Measurements from ENCODE around the gene NCAM2.
A peak's percentile ranks its signal among the peaks of the same experiment; 100 is the strongest.

Gene NCAM2

DNA sequence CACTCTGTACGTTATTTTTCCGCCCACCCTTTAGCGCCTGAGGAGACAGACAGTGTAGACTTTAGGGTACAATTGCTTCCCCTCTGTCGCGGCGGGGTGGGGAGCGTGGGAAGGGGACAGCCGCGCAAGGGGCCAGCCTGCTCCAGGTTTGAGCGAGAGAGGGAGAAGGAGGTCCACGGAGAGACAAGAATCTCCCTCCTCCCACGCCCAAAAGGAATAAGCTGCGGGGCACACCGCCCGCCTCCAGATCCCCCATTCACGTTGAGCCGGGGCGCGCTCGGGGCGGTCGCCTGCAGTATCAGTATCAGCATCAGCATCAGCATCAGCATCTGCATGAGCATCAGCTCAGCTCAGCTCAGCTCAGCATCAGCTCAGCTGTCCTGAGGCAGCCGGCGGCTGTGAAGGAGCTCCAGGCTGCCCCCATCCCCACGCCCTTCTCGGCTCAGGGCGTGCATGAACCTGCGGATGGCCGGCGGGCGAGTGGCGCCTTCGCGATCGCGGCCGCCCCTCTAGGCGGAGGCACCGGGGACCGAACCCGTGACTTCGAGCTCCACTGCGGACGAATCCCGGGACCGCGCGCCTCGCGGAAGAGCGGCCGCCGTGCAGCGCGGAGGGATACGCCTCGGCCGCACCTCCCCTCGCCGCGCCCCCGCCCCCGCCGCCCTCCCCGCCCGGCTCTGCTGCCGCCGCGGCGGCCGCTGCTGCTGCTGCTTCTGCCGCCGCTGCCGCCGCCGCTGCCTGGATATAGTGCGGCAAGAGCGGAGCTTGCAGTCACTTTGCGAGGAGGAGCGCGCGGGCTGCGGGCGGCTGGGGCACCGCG, at the start of gene NCAM2:
Gene NCAM2, plus strand, starts transcription at position 774 of the 820 bp plus-strand sequence.
- peak; percentile 88 for DNase-seq

DNA sequence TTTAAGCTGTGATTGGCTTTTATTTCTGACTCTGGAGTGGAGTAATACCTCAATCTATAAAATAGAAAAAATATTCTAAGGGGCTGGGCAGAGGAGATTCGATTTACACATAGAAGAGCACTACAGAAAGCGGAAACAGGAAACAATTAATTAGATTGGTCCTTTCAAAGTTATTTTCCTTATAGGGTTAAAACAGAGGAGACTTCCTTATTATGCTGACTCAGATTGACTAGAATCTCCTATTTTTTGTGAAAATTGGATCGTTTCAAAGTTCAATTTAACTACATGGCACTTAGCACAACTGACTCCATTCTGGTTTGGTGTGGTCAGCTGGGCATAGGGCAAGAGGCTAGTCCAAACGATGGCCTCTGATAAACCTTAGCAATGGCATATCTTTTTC, 48.3 kb upstream of the NCAM2 start:
- no peak for DNase-seq

DNA sequence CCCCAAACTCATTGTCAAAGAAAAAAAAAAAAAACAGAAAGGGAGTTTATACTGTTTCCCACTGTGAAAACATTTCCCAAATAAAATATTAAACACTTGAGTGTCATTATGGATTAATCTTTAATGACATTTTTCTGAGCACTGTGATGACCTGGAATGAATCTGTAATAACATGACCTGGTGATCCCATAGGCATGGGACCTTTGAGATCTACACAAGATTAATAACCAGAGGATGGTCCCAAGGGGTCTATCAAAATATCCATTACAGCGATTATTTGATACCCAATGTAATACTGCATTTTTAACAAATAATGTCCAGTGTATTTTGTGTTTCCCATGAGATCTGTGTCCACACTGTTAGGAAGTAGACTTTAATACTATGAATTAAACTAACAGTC, 32.4 kb upstream of the NCAM2 start:
- no peak for DNase-seq

DNA sequence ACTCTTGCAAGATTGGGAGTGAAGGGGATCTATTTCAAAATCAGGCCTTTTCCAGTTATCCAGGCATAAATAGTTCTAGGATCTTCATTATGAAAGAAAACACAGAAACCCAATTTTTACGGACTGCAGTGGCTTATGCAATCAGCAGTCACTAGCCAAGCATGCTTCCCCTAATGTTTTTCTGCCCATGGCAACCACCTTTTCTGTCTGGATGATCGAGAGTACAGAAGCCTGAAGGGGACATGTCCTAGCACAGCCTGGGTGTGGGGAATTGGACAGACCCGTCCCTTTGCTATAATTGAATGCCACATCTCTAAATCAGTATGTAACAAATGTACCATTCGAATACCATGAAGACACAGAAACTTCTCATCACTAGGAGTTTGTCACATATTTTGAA, 29.8 kb upstream of the NCAM2 start:
- DNase-seq: peak; percentile 7

DNA sequence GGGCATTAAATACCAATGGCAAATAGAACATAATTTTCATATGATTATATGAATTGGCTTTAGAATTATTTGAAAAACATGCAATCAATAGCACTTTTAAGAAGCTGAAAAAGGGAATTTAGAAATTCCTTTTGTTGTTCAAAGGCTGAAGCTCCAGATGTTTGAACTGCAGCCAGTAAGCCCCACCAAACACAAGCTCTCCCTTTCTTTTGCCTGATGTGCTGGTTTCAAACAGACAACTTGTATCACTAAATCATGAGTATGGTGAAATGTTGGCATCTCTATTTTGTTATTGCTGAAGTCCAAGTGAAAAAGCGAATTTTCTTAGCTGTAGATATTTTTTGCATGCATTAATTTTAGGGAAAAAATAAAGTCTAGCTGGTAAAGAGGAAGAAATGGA, 27.5 kb upstream of the NCAM2 start:
- DNase-seq: no peak

DNA sequence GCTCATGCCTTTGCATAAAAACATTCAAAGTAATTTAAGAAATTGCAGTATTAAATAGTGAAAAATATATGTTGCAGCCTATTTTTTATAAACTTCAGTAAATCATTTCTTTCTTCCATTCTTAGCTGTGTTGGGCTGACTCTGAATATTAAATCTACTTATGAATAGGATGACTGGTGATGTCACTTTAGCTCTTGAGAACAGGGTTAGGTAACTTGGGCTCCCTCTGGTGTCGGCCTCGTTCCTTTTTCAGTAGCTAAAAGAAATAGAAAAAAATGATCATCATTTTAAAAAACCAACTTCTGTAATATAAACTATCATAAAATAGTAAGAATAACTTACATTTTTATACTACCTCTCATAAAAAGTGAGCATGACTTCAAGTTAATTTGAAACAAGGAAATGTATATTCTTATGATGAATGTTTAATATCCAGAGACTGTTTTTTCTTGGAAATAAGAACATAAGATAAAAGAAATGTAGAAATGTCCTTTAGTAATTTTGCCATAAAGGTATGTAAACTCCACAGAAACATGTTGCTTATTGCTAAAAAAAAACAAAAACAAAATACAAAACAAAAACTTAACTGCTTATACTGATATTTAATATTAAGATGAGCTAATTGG, 26.8 kb upstream of the NCAM2 start:
- peak; percentile 59 for DNase-seq

- DNase-seq: no peak
These were observed 3.4 kb upstream of the NCAM2 start for GRCh38 chr21:20994790-20995189.

GRCh38 chr21:20996421-20997310, 1.5 kb upstream of the NCAM2 start:
- peak; percentile 57 for DNase-seq

- no peak for DNase-seq
These were observed 936 bp upstream of the NCAM2 start for GRCh38 chr21:20997311-20997635.

GRCh38 chr21:20998456-20998789, 214 bp downstream of the NCAM2 start:
- DNase-seq: no peak

DNA sequence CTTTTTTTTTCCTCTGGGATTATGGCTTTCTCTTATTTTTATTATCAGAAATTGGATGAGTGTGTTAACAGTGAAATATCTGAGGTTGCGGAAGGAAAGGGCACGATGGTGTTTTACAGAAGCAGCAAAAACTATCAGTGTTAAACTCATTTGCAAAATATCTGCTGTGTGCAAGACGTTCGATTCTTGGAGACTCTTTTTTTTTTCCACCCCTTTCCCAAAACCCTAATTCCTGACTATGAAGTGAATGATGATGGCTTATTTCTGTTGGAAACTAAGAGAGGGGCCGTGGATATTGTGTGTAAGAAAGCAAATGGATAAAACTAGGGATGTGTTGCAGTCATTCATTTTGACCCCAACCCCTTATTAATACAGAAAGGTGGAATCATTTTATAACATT, 677 bp downstream of the NCAM2 start:
- DNase-seq: no peak

- DNase-seq: peak; percentile 57
These were observed 1.4 kb downstream of the NCAM2 start for GRCh38 chr21:20999659-21000058.

DNA sequence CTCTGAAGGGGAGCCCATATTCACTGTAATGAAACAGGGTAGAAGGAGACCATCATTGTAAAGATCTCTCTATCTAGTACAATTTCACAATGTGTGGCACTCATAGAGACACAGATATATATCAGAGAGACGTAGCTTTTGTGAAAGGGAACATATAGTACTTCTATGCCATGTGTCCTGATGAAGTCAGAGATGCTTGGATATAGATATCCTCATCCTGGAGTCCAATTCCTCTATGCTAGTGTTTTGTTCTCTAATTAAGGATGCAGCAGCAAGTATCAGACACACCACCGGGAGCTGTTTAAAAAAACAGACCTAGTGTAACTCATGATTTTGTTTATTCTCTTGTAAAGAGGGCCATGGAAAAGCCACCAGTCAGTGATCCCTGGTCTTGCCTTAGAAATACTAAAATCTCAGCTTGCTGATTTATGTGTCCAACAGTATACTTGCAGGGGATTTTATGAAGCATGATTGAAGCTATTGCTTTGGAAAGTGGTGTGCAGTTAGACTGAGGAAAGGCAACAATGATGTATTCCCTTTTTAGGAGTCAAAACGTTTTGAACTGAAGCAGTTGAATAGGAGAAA, 2.5 kb downstream of the NCAM2 start:
- DNase-seq: no peak

DNA sequence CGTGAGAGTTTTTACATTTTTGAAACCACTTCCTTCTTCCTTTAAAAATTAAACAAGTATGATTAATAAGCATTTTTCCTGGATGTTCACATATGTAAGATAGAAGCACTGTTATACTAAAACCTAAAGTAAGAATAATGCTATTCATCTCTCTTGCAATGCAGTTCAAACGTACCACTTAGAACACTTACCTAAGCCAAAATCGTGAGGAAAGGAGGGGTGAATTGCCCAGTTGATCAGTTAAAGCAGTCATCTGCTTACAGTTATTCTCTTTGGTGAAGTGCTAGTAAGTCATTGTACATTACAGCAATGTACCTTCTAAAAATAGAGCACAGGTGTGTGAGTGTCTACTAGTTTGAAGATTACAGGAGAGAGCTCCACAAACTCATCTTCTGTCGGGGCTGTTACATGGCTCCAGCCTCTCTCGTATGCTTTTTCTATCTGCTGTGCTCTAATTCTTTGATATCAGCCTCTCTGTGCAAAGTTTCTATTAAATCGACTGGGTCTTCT, 3.4 kb downstream of the NCAM2 start:
- DNase-seq: no peak

- no peak for DNase-seq
These were observed 3.9 kb downstream of the NCAM2 start for GRCh38 chr21:21002153-21002552.

GRCh38 chr21:21003701-21004100, 5.5 kb downstream of the NCAM2 start:
- peak; percentile 44 for DNase-seq

DNA sequence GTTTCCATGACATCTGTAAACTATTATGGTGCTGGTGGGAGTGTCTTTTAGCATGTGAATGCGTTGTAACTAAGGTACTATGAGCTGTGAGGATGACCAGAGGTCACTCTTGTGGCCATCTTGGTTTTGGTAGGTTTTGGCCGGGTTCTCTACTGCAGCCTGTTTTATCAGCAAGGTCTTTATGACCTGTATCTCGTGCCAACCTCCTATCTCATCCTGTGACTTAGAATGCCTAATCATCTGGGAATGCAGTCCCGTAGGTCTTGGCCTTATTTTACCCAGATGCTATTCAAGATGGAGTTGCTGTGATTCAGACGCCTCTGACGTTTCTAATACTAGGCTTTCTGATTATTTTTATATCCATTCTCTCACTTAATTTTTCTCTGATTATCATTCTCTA, 9.4 kb downstream of the NCAM2 start:
- peak; percentile 11 for DNase-seq

- DNase-seq: no peak
These were observed 12.0 kb downstream of the NCAM2 start for GRCh38 chr21:21010228-21010627.

GRCh38 chr21:21010698-21011097, 12.5 kb downstream of the NCAM2 start:
- DNase-seq: no peak

DNA sequence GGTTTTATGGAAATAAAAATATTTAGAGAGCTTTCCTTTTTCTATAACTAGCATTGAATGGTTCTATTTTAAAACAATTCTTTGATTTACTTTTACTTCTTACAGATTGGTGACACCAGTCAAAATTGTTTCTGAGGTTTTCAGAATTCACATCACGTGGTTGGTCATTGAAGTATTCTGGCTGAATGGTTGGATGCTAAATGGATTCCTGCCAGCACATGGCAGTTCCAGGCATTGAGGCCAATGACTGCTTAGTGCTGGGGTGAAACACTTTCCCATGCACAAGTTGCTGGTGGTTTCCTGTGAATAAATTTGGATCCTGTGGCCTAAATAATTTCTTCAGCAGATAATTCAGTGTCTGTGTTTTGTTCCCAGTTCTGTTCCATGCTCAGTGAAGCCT, 20.6 kb downstream of the NCAM2 start:
- DNase-seq: no peak

- DNase-seq: peak; percentile 35
These were observed 21.5 kb downstream of the NCAM2 start for GRCh38 chr21:21019681-21020080.

DNA sequence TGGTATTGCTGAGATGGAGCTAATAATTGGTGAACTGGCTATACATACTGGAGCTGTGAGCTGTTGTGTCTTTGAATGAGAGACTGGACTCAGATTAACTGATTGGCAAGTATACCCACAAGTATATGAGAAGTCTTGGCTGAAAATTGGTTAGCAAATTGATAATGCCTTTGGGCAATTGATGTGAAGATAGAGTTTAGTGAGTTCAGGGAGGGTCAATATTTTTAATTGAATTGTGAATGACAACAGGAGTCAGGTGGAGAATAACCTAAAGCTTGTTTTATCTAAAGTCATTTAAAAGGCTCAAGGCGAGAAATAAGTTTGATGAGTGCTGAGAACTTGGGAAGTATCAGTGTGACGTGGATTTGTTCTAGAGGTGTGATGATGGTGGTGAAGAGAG, 27.5 kb downstream of the NCAM2 start:
- no peak for DNase-seq

GRCh38 chr21:21028275-21028820, 30.1 kb downstream of the NCAM2 start:
- no peak for DNase-seq
